Measurements from ENCODE around the gene LGALS9C.
"Not testable (repeated sequence)": the region's sequence is repeated elsewhere in the genome, so short reads cannot be mapped to it uniquely, and the experiment has no call there.

Gene LGALS9C

GRCh38 chr17:18478977-18479595 is 2.5 kb downstream of the LGALS9C start:
- peak in 1 of 14 donors; percentile 34 for DNase-seq

- DNase-seq, result not testable (repeated sequence)
These were observed 5.2 kb downstream of the LGALS9C start for GRCh38 chr17:18481775-18482174.

GRCh38 chr17:18485936-18486464 is 9.4 kb downstream of the LGALS9C start:
- DNase-seq, result not testable (repeated sequence)

GRCh38 chr17:18487633-18488032 is 11.0 kb downstream of the LGALS9C start:
- not testable (repeated sequence) for DNase-seq

GRCh38 chr17:18488622-18489021 is 12.0 kb downstream of the LGALS9C start:
- DNase-seq, result not testable (repeated sequence)

GRCh38 chr17:18490016-18490415 is 13.4 kb downstream of the LGALS9C start:
- DNase-seq, result not testable (repeated sequence)

GRCh38 chr17:18492712-18493480 is 16.3 kb downstream of the LGALS9C start:
- not testable (repeated sequence) for DNase-seq

GRCh38 chr17:18494250-18494768 is 17.7 kb downstream of the LGALS9C start:
- DNase-seq, result not testable (repeated sequence)

GRCh38 chr17:18497044-18497443 is 20.5 kb downstream of the LGALS9C start:
- DNase-seq, result not testable (repeated sequence)

- not testable (repeated sequence) for DNase-seq
These were observed 22.5 kb downstream of the LGALS9C start for GRCh38 chr17:18499100-18499499.

GRCh38 chr17:18499756-18500155 is 23.2 kb downstream of the LGALS9C start:
- DNase-seq, result not testable (repeated sequence)

GRCh38 chr17:18500281-18500680 is 23.7 kb downstream of the LGALS9C start:
- not testable (repeated sequence) for DNase-seq

- not testable (repeated sequence) for DNase-seq
These were observed 24.2 kb downstream of the LGALS9C start for GRCh38 chr17:18500816-18501215.

- DNase-seq, result not testable (repeated sequence)
These were observed 26.6 kb downstream of the LGALS9C start for GRCh38 chr17:18503221-18503620.

- not testable (repeated sequence) for DNase-seq
These were observed 31.1 kb downstream of the LGALS9C start for GRCh38 chr17:18507729-18508128.

GRCh38 chr17:18508667-18509066 is 32.1 kb downstream of the LGALS9C start:
- DNase-seq, result not testable (repeated sequence)

GRCh38 chr17:18521100-18521499 is 44.5 kb downstream of the LGALS9C start:
- DNase-seq, result not testable (repeated sequence)

- not testable (repeated sequence) for DNase-seq
These were observed 48.4 kb downstream of the LGALS9C start for GRCh38 chr17:18525015-18525414.

- DNase-seq, result not testable (repeated sequence)
These were observed 49.7 kb downstream of the LGALS9C start for GRCh38 chr17:18526168-18526800.

- DNase-seq, result not testable (repeated sequence)
These were observed 50.8 kb downstream of the LGALS9C start for GRCh38 chr17:18527354-18527753.

- not testable (repeated sequence) for DNase-seq
These were observed 51.8 kb downstream of the LGALS9C start for GRCh38 chr17:18528435-18528834.

- not testable (repeated sequence) for DNase-seq
These were observed 52.4 kb downstream of the LGALS9C start for GRCh38 chr17:18528899-18529500.

Measured in C1 segment of cervical spinal cord (tissue), 14 donors.